Muscle of back (tissue), 11 donors: ENCODE measurements around the gene TBX10. TPM values are rescaled to one million over a fixed set of nuclear protein-coding genes. Genes with fewer than 3 reads are reported as not detected.
"Not testable (repeated sequence)": the region's sequence is repeated elsewhere in the genome, so short reads cannot be mapped to it uniquely, and the experiment has no call there.

Experiments used
- DNase-seq, 3 donors: peaks; one replicate each; pipeline versions ENCODE4 v3.0.0 to v3.0.0-alpha.2; 2013
- polyA plus RNA-seq, 10 donors: library from polyadenylated mRNA; unstranded; fragments of 120-200 nt; gene quantifications; one replicate each; pipeline ENCODE4 v1.2.1, GENCODE V29; 2013; ENCODE audit not compliant: insufficient read length in 10 of 10

TBX10 gene
- polyA plus RNA-seq, 10 donors = not detected

DNA sequence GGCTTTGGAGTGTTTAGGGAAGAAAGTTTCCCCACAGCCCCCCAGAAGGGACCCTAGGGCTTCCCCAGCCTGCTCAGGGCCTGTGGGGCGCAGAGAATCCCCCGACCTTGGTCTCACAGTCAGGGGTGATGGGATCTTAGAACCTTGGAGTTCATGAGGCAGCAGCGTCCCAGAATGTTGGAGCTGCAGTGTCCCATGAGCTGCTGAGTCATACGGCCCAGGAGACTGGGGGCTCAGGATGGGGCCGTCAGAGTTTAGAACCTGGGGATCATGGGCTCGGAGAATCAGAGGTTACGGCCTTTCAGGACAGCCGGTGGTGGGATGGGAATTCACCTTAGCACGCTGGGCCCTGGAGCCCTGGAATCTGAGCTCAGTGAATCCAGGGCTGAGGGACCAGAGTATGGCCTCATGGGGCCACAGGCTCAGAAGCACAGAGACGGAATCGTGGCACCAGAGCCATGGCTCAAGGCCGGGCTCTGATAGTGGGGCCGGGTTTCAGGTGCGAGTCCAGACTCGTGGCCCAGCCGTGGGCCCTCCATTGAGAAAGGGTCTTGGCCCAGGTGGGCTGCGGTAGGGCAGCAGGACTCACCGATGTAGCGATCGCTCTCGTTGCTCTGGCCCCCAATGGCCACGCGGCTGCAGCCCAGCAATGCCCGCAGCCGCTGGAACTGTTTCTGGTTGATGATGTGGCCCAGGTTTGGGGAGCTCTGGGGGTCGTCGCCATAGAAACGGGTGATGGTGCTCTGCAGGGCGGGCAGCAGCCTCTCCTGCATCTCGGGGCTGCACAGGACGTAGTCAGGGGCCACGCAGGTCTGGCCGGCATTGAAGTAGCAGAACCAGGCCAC is 25.4 kb upstream of the TBX10 start:
- no peak for DNase-seq

DNA sequence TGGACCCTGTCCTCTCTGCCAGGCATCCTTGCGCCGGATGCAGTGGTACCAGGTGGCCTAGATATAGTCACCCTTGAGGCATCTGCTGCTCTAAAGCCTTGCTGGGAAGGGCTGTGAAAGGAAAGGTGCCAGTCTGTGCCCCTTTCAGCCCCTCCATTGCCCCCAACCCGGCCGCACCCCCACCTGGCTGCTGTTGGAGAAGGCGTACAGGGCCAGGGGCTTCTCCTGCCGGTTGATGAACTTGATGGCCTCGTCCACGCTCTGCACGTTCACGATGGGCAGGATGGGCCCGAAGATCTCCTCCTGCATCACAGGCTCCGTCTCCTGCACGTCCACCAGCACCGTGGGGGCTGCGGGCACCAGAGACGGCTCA is 24.6 kb upstream of the TBX10 start:
- DNase-seq = no peak

- no peak for DNase-seq
Measured at GRCh38 chr11:67663532-67664212, 24.1 kb upstream of the TBX10 start.

DNA sequence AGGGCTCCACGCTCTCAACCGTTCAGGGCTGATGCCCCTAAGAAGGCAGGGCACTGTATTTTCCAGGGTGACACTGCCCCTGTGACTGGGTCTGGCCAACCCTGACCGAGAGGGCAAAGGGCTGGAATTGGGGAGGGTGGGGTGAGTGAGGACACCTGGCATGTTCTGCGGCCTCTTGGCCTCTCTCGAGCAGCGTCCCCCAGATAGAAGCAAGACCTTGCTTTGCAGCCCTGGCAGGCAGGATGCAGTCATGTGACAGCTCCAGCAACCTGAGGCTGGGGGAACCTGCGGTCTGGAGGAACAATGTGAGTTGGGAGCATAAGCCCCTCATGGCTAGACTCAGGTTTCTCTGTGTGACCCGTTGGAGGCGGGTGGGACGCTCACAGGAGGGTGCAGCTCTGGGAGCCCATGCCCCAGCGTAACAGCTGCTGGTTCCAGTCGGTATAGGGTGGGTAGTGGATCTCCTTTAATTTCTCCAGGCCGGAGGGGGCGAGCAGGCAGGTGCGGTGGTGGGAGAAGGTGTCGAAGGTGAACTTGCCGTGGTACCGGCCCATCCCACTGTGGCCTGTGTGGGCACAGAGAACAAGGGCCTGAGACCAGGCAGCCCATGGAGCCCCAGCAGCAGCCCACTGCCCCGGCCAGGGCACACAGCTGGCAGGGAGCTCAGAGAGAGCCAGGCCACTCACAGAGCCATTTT is 23.4 kb upstream of the TBX10 start:
- DNase-seq = no peak

DNA sequence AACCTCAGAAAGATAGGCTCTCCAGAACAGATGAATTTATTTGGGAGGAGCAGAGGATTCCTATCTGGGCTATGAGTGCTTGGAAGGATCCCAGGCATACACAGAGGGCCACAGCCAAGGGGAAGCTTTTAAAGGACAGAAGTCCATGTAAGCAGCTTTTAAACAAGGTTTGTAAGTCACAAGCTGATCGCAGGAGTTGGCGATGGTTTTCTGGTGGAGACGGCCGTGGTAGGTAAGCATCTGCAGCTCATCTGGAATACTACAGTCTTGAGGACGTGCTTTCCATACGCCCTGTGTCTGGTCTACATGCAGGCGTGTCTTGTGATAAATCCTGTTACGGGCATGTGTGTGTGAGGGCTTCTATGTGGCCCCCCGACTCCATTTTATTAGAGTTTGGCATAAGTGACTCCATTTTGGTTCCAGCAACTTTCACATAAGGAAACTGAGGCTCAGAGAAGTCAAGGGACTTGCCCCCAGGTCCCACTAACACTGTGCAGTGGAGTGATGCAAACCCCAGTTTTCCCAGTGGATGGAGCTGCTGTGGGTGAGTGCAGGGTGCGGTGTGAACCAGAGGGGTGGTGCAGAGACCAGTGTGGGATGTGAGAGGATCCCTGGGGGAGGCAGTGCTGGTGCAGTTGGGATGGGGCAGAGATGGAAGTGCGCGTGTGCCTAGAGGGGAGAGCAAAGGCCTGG is 22.7 kb upstream of the TBX10 start:
- no peak for DNase-seq

DNA sequence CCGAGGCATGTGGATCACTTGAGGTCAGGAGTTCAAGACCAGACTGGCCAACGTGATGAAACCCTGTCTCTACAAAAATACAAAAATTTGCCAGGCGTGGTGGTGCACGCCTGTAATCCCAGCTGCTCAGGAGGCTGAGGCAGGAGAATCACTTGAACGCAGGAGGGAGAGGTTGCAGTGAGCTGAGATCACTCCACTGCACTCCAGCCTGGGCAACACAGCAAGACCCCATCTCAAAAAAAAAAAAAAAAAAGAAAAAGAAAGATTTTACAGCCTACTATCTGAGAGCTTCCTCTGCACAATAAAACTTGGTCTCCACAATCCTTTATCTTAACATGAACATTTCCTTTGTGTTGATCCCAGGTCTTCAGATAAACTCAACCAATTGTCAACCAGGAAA is 21.2 kb upstream of the TBX10 start:
- not testable (repeated sequence) for DNase-seq

DNA sequence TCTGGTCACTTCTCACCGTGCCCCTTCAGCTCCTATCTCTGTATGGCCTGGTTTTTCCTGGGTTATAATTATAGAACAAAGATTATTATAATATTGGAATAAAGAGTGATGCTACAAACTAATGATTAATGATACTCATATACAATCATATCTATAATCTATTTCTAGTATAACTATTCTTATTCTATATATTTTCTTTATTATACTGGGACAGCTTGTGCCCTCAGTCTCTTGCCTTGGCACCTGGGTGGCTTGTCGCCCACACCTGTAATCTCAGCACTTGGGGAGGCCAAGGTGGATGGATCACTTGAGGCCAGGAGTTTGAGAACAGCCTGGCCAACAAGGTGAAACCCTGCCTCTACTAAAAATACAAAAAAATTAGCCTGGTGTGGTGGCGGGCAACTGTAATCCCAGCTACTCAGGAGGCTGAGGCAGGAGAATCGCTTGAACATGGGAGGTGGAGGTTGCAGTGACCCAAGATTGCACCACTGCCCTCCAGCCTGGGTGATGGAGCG is 20.1 kb upstream of the TBX10 start:
- DNase-seq = not testable (repeated sequence)

- DNase-seq = no peak
Measured at GRCh38 chr11:67657300-67657699, 17.7 kb upstream of the TBX10 start.

DNA sequence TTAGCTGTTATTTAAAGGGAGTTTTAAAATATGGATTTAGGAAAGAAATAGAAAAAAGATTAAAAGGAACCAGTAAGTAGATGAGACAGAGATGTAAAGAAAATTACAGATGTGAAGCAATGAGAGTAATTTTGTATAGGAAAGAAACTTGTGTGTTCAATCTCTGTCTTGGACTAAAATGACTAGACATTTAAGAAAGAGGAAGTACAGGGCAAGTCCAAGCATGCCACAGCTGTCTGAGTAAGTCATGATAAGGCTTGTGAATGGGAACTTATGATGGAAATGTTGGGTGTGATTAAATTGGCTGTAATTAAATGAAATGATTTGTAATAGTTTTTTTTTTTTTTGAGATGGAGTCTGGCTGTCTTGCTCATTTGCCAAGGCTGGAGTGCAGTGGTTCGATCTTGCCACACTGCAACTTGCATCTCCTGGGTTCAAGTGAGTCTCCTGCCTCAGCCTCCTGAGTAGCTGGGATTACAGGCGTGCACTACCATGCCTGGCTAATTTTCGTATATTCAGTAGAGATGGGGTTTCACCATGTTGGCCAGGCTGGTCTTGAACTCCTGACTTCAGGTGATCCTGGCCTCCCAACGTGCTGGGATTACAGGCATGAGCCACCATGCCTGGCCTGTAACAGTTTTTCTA is 16.8 kb upstream of the TBX10 start:
- DNase-seq = no peak

GRCh38 chr11:67654225-67654624 is 14.7 kb upstream of the TBX10 start:
- DNase-seq = no peak

- DNase-seq = no peak
Measured at GRCh38 chr11:67652965-67653845, 13.6 kb upstream of the TBX10 start.

GRCh38 chr11:67651976-67652781 is 12.6 kb upstream of the TBX10 start:
- no peak for DNase-seq

GRCh38 chr11:67649634-67650510 is 10.3 kb upstream of the TBX10 start:
- no peak for DNase-seq

GRCh38 chr11:67648796-67649613 is 9.4 kb upstream of the TBX10 start:
- DNase-seq = no peak

DNA sequence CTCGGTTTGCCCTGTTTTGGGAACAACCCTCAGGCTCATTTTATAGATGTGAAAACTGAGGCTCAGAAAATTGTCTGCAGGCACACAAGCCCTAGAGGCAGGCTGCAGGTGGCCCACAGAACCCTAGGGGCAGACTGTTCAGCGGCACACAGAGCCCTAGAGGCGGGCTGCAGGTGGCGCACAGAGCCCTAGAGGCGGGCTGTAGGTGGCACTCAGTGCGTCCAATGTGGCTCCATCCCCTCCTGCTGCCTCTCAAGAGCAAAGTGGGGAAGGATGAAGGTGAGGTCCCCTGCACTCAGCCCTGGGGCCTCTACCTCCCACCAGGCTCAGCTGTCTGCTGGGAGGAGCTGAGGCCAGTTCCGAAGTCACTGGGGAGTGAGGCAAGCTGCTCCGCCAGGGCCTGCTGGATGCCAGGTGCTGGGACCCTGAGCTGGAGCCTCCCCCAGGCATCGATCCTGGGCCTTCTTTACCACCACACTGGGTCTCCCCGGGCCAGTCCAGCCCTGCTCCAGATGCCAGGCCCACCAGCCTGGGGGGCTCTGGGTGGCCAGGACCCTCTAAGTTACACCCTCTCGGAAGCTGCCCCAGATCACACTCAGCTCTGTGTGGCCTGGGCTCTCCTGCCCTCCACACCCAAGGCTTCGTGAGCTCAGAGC is 8.7 kb upstream of the TBX10 start:
- no peak for DNase-seq

DNA sequence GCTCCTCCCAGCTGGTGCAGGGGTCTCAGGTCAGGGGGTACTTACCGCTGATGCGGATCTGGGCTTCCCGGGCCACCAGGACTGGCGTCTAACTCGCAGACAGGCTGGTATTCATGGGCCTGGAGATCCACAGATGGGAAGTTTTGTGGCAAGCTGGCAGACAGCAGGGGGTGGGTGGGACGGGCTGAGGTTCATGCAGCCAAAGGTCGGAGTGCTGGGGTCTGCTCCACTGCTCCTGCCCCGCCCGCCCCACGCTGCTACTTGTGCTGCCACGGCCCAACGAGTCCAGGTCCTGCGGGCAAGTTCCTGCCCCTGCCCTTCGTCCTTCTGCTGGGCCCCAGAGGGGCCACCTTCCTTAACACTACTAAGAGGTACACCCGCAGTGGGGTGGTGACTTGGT is 7.9 kb upstream of the TBX10 start:
- no peak for DNase-seq
